GM23338 (cell line): ENCODE data around the gene NDST1. TPM values are rescaled to one million over a fixed set of nuclear protein-coding genes. Genes with fewer than 3 reads are reported as not detected.

Experiments used
- ATAC-seq: fragments of 200-7000 bp; cut with Tn5 transposase; 3 replicates; pipeline ENCODE4 v1.9.1; 2020
- DNase-seq: peaks from one replicate; pipeline ENCODE4 v3.0.0-alpha.2; 2015; ENCODE audit warnings: low spot score
- H2AFZ ChIP-seq: fragments of 200-600 bp; sonication (generic); 2 replicates; pipeline ENCODE4 v1.8.0; 2016; ENCODE audit warnings: antibody characterized with exemption, mild to moderate bottlenecking, moderate library complexity
- H3F3A ChIP-seq: fragments of 200-600 bp; sonication (generic); replicated peaks from 2 replicates; pipeline ENCODE4 v1.8.0; 2017; ENCODE audit warnings: antibody characterized with exemption, mixed run types, low read depth
- H3K27ac ChIP-seq: fragments of 200-600 bp; sonication (generic); 2 replicates; pipeline ENCODE4 v1.6.1; 2016; ENCODE audit warnings: low read depth
- H3K27me3 ChIP-seq: fragments of 200-600 bp; sonication (generic); 2 replicates; pipeline ENCODE4 v1.8.0; 2016; ENCODE audit warnings: mild to moderate bottlenecking, mixed run types, moderate library complexity; ENCODE audit not compliant: insufficient read depth
- H3K36me3 ChIP-seq: fragments of 200-600 bp; sonication (generic); 2 replicates; pipeline ENCODE4 v1.8.0; 2016; ENCODE audit warnings: mild to moderate bottlenecking; ENCODE audit not compliant: insufficient read depth
- H3K4me1 ChIP-seq: fragments of 200-600 bp; sonication (generic); 2 replicates; pipeline ENCODE4 v1.8.0; 2016; ENCODE audit warnings: mild to moderate bottlenecking, moderate library complexity; ENCODE audit not compliant: insufficient read depth
- H3K4me2 ChIP-seq: fragments of 200-600 bp; sonication (generic); 2 replicates; pipeline ENCODE4 v1.7.1; 2017; ENCODE audit warnings: mixed run types
- H3K4me3 ChIP-seq: fragments of 200-600 bp; sonication (generic); 2 replicates; pipeline ENCODE4 v1.6.1; 2016; ENCODE audit warnings: mixed run types
- H3K79me2 ChIP-seq: fragments of 200-600 bp; sonication (generic); replicated peaks from 2 replicates; pipeline ENCODE4 v1.8.0; 2017; ENCODE audit warnings: mild to moderate bottlenecking; ENCODE audit not compliant: insufficient read depth
- H3K9me2 ChIP-seq: fragments of 200-600 bp; sonication (generic); 2 replicates; pipeline ENCODE4 v1.8.0; 2017; ENCODE audit not compliant: insufficient read depth
- H4K20me1 ChIP-seq: fragments of 200-600 bp; sonication (generic); replicated peaks from 2 replicates; pipeline ENCODE4 v1.8.0; 2017; ENCODE audit warnings: mild to moderate bottlenecking; ENCODE audit not compliant: insufficient read depth
- H3K27ac Mint-ChIP-seq: 2 replicates; pipeline ENCODE4 v1.8.0; 2020; ENCODE audit warnings: inconsistent platforms, mild to moderate bottlenecking, moderate library complexity, mixed read lengths
- H3K27me3 Mint-ChIP-seq: 3 replicates; pipeline ENCODE4 v1.8.0; 2022; ENCODE audit warnings: low read depth, mild to moderate bottlenecking, moderate library complexity, mixed read lengths, inconsistent platforms; ENCODE audit not compliant: insufficient read depth, poor library complexity
- H3K36me3 Mint-ChIP-seq: 3 replicates; pipeline ENCODE4 v1.8.0; 2021; ENCODE audit warnings: low read depth, mild to moderate bottlenecking, inconsistent platforms, moderate library complexity, mixed read lengths
- H3K4me1 Mint-ChIP-seq: 3 replicates; pipeline ENCODE4 v1.8.0; 2020; ENCODE audit warnings: mild to moderate bottlenecking, inconsistent platforms, mixed read lengths
- H3K4me3 Mint-ChIP-seq: 3 replicates; pipeline ENCODE4 v1.8.0; 2021; ENCODE audit warnings: moderate library complexity, mild to moderate bottlenecking, inconsistent platforms, mixed read lengths
- H3K9me3 Mint-ChIP-seq: 3 replicates; pipeline ENCODE4 v1.8.0; 2020; ENCODE audit warnings: moderate library complexity, mild to moderate bottlenecking, inconsistent platforms, mixed read lengths
- CREB1 ChIP-seq: fragments of 250-450 bp; sonication (Bioruptor Pico); IDR thresholded peaks from 2 replicates; pipeline ENCODE4 v1.5.0; 2020; ENCODE audit warnings: low read depth, mild to moderate bottlenecking, moderate library complexity
- ETS1 ChIP-seq: IDR thresholded peaks from 2 replicates; pipeline ENCODE4 v1.6.1; 2016; ENCODE audit warnings: antibody characterized with exemption
- EZH2 ChIP-seq: fragments of 200-600 bp; sonication (generic); IDR thresholded peaks from one replicate; pipeline ENCODE4 v1.8.0; 2017; ENCODE audit warnings: antibody characterized with exemption, mild to moderate bottlenecking, low read depth; ENCODE audit not compliant: unreplicated experiment
- EZH2phosphoT487 ChIP-seq: fragments of 200-600 bp; sonication (generic); IDR thresholded peaks from one replicate; pipeline ENCODE4 v1.8.1; 2018; ENCODE audit warnings: antibody characterized with exemption; ENCODE audit not compliant: unreplicated experiment
- JUNB ChIP-seq: IDR thresholded peaks from one replicate; pipeline ENCODE4 v1.6.1; 2016; ENCODE audit warnings: antibody characterized with exemption; ENCODE audit not compliant: unreplicated experiment
- NANOG ChIP-seq: IDR thresholded peaks from 2 replicates; pipeline ENCODE4 v1.6.1; 2016; ENCODE audit warnings: antibody characterized with exemption, borderline replicate concordance
- POLR2AphosphoS5 ChIP-seq: IDR thresholded peaks from 2 replicates; pipeline ENCODE4 v1.6.1; 2016; ENCODE audit warnings: antibody characterized with exemption, low read depth
- STAT1 ChIP-seq: IDR thresholded peaks from one replicate; pipeline ENCODE4 v1.6.1; 2016; ENCODE audit warnings: antibody characterized with exemption; ENCODE audit not compliant: unreplicated experiment
- ZNF114 ChIP-seq: fragments of 250-450 bp; sonication (Bioruptor Pico); IDR thresholded peaks from 2 replicates; pipeline ENCODE4 v1.5.0; 2020; ENCODE audit warnings: mild to moderate bottlenecking, moderate library complexity
- ZNF331 ChIP-seq: fragments of 250-450 bp; sonication (Bioruptor Pico); IDR thresholded peaks from 2 replicates; pipeline ENCODE4 v1.5.0; 2020; ENCODE audit warnings: low read depth, mild to moderate bottlenecking, moderate library complexity
- polyA plus RNA-seq: library from polyadenylated mRNA; unstranded; fragments of >200 nt; fragmentation: Nextera tagmentation; extraction: Ambion mirVana; gene quantifications from 2 replicates; pipeline ENCODE4 v1.2.1, GENCODE V29; 2016
- total RNA-seq: library from RNA; depleted of rRNA; stranded (reverse); fragments of >200 nt; shearing (Covaris generic); gene quantifications from 2 replicates; pipeline ENCODE4 v1.2.3, GENCODE V29; 2014
- TF ChIP-seq, protein P1 (sequence below): fragments of 250-450 bp; sonication (Bioruptor Pico); IDR thresholded peaks from 2 replicates; pipeline ENCODE4 v1.5.0; 2020; ENCODE audit warnings: mild to moderate bottlenecking, moderate library complexity
- TF ChIP-seq, protein P2 (sequence below), 2 experiments: fragments of 200-600 bp in 1 of 2; sonication (generic) in 1 of 2; conservative IDR thresholded peaks; 2 replicates each; pipeline versions ENCODE4 v1.5.1 to v1.6.1; 2016 to 2017; ENCODE audit warnings: antibody characterized with exemption in 2 of 2, low read depth in 2 of 2, mild to moderate bottlenecking in 2 of 2, moderate library complexity in 1 of 2

The NDST1 gene
- total and polyA plus RNA-seq, 2 experiments from 2014 or later, result 7.3 to 85.0 TPM

- DNase-seq, result no peak
- peaks cover 15% of the 10 kb centered on the region for H3K36me3 Mint-ChIP-seq
- no peak overlapping the region for H3K27ac Mint-ChIP-seq
- Histone ChIP-seq H3K79me2 (no peaks in the 10 kb centered on the region), H3K27ac (peak overlapping the region; percentile 59; the same call in 1 of the 2 replicates), H3K4me1 (0 out of 2 replicates have a peak, but pooled peaks cover 11% of the 10 kb centered on the region), H3K4me3 (no peak overlapping the region), H3K4me2 (no peak overlapping the region), H2AFZ (no peak overlapping the region), H3K9me2 (no peaks in the 10 kb centered on the region), H3K36me3 (no peaks in the 10 kb centered on the region), H4K20me1 (0 out of 2 replicates have a peak, but pooled peaks cover 3% of the 10 kb centered on the region), H3F3A (no peaks in the 10 kb centered on the region), H3K27me3 (no peaks in the 10 kb centered on the region)
- H3K4me3 Mint-ChIP-seq, result no peak overlapping the region
- no peak for ATAC-seq
- peaks cover 1% of the 10 kb centered on the region; the same call in 2 of the 3 replicates for H3K9me3 Mint-ChIP-seq
- peaks cover 11% of the 10 kb centered on the region for H3K27me3 Mint-ChIP-seq
- TF ChIP-seq NANOG, result no peak
- no peak for TF ChIP-seq CREB1 (CRISPR knock-in tag)
- no peak for TF ChIP-seq EZH2
- H3K4me1 Mint-ChIP-seq, result peaks cover 26% of the 10 kb centered on the region
Measured at GRCh38 chr5:150556859-150557508, 49.1 kb downstream of the NDST1 start.

DNA sequence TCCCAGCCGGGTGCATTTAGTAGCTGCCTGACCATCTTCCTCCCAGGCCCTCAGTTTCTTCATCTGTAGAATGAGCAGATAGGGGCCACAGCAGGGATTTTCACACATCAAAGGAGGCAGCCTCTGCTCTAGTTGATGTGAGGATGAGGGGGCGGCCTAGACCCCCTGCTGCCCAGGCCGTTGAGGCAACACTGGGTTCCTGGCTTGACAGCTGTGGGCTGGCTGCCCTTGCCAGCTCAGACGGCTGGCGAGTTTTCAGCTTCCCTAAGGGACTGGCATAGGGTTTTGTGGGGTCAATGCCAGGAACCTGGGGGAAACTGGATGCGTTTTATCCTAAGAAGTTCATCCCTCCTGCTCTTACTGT is 49.6 kb downstream of the NDST1 start:
- no peak overlapping the region for H3K4me3 ChIP-seq
- ATAC-seq (no peak), DNase-seq (no peak)
- H3K9me2 ChIP-seq, result no peaks in the 10 kb centered on the region
- H3K27me3 Mint-ChIP-seq, result peaks cover 9% of the 10 kb centered on the region
- no peak overlapping the region for H3K4me2 ChIP-seq
- no peaks in the 10 kb centered on the region for H3K79me2 ChIP-seq
- no peak overlapping the region for H3K27ac ChIP-seq
- H3F3A ChIP-seq, result no peaks in the 10 kb centered on the region
- H3K27ac Mint-ChIP-seq, result no peak overlapping the region
- H3K36me3 Mint-ChIP-seq, result peaks cover 13% of the 10 kb centered on the region
- H3K4me3 Mint-ChIP-seq, result no peak overlapping the region
- peaks cover 26% of the 10 kb centered on the region for H3K4me1 Mint-ChIP-seq
- H3K27me3 ChIP-seq, result no peaks in the 10 kb centered on the region
- 0 out of 2 replicates have a peak, but pooled peaks cover 11% of the 10 kb centered on the region for H3K4me1 ChIP-seq
- H3K36me3 ChIP-seq, result no peaks in the 10 kb centered on the region
- no peak overlapping the region for H2AFZ ChIP-seq
- peaks cover 6% of the 10 kb centered on the region; the same call in 2 of the 3 replicates for H3K9me3 Mint-ChIP-seq
- H4K20me1 ChIP-seq, result 0 out of 2 replicates have a peak, but pooled peaks cover 3% of the 10 kb centered on the region
- TF ChIP-seq EZH2, result no peak
- no peak for TF ChIP-seq JUNB
- TF ChIP-seq, protein P1, sequence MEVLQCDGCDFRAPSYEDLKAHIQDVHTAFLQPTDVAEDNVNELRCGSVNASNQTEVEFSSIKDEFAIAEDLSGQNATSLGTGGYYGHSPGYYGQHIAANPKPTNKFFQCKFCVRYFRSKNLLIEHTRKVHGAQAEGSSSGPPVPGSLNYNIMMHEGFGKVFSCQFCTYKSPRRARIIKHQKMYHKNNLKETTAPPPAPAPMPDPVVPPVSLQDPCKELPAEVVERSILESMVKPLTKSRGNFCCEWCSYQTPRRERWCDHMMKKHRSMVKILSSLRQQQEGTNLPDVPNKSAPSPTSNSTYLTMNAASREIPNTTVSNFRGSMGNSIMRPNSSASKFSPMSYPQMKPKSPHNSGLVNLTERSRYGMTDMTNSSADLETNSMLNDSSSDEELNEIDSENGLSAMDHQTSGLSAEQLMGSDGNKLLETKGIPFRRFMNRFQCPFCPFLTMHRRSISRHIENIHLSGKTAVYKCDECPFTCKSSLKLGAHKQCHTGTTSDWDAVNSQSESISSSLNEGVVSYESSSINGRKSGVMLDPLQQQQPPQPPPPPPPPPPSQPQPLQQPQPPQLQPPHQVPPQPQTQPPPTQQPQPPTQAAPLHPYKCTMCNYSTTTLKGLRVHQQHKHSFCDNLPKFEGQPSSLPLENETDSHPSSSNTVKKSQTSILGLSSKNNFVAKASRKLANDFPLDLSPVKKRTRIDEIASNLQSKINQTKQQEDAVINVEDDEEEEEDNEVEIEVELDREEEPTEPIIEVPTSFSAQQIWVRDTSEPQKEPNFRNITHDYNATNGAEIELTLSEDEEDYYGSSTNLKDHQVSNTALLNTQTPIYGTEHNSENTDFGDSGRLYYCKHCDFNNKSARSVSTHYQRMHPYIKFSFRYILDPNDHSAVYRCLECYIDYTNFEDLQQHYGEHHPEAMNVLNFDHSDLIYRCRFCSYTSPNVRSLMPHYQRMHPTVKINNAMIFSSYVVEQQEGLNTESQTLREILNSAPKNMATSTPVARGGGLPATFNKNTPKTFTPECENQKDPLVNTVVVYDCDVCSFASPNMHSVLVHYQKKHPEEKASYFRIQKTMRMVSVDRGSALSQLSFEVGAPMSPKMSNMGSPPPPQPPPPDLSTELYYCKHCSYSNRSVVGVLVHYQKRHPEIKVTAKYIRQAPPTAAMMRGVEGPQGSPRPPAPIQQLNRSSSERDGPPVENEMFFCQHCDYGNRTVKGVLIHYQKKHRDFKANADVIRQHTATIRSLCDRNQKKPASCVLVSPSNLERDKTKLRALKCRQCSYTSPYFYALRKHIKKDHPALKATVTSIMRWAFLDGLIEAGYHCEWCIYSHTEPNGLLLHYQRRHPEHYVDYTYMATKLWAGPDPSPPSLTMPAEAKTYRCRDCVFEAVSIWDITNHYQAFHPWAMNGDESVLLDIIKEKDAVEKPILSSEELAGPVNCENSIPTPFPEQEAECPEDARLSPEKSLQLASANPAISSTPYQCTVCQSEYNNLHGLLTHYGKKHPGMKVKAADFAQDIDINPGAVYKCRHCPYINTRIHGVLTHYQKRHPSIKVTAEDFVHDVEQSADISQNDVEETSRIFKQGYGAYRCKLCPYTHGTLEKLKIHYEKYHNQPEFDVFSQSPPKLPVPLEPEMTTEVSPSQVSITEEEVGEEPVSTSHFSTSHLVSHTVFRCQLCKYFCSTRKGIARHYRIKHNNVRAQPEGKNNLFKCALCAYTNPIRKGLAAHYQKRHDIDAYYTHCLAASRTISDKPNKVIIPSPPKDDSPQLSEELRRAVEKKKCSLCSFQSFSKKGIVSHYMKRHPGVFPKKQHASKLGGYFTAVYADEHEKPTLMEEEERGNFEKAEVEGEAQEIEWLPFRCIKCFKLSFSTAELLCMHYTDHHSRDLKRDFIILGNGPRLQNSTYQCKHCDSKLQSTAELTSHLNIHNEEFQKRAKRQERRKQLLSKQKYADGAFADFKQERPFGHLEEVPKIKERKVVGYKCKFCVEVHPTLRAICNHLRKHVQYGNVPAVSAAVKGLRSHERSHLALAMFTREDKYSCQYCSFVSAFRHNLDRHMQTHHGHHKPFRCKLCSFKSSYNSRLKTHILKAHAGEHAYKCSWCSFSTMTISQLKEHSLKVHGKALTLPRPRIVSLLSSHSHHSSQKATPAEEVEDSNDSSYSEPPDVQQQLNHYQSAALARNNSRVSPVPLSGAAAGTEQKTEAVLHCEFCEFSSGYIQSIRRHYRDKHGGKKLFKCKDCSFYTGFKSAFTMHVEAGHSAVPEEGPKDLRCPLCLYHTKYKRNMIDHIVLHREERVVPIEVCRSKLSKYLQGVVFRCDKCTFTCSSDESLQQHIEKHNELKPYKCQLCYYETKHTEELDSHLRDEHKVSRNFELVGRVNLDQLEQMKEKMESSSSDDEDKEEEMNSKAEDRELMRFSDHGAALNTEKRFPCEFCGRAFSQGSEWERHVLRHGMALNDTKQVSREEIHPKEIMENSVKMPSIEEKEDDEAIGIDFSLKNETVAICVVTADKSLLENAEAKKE (CRISPR knock-in tag), result no peak
- TF ChIP-seq, protein P2, sequence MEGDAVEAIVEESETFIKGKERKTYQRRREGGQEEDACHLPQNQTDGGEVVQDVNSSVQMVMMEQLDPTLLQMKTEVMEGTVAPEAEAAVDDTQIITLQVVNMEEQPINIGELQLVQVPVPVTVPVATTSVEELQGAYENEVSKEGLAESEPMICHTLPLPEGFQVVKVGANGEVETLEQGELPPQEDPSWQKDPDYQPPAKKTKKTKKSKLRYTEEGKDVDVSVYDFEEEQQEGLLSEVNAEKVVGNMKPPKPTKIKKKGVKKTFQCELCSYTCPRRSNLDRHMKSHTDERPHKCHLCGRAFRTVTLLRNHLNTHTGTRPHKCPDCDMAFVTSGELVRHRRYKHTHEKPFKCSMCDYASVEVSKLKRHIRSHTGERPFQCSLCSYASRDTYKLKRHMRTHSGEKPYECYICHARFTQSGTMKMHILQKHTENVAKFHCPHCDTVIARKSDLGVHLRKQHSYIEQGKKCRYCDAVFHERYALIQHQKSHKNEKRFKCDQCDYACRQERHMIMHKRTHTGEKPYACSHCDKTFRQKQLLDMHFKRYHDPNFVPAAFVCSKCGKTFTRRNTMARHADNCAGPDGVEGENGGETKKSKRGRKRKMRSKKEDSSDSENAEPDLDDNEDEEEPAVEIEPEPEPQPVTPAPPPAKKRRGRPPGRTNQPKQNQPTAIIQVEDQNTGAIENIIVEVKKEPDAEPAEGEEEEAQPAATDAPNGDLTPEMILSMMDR (conservative IDR thresholded peaks at IDR 0.05; ENCODE audit: low read depth in 2 of 2), result no peak
- no peak for TF ChIP-seq STAT1
- TF ChIP-seq CREB1 (CRISPR knock-in tag), result no peak
- no peak for TF ChIP-seq ZNF114 (CRISPR knock-in tag)
- TF ChIP-seq NANOG, result no peak
- no peak for TF ChIP-seq ETS1
- TF ChIP-seq POLR2AphosphoS5, result no peak
- TF ChIP-seq ZNF331 (CRISPR knock-in tag), result no peak
- TF ChIP-seq EZH2phosphoT487, result no peak
